Activated T-helper 2 cell treated with anti-CD3 and anti-CD28 coated beads, Interferon-gamma antibody, Interleukin-2, Interleukin-4, amounts not matched to agents 10 μg/mL and 5 μg/mL and 100 μg/mL, durations not matched to agents 14 hours and 24 hours and 36 hours (primary cell): Measurements from ENCODE around the gene RRN3. TPM values are rescaled to one million over a fixed set of nuclear protein-coding genes. Genes with fewer than 3 reads are reported as not detected.
"Not testable (repeated sequence)": the region's sequence is repeated elsewhere in the genome, so short reads cannot be mapped to it uniquely, and the experiment has no call there.

Experiments
- DNase-seq: peaks from one replicate; pipeline ENCODE4 v3.0.0; 2021; ENCODE audit warnings: low spot score
- H3K27ac Mint-ChIP-seq: one replicate; pipeline ENCODE4 v1.8.0; 2021; ENCODE audit warnings: mixed read lengths
- H3K27me3 Mint-ChIP-seq: one replicate; pipeline ENCODE4 v1.8.0; 2021; ENCODE audit warnings: low read depth, mixed read lengths
- H3K36me3 Mint-ChIP-seq: one replicate; pipeline ENCODE4 v1.8.0; 2021; ENCODE audit warnings: low read depth, mixed read lengths
- H3K4me1 Mint-ChIP-seq: one replicate; pipeline ENCODE4 v1.8.0; 2021; ENCODE audit warnings: low read depth, mixed read lengths
- H3K4me3 Mint-ChIP-seq: one replicate; pipeline ENCODE4 v1.8.0; 2021; ENCODE audit warnings: low read depth, mild to moderate bottlenecking, moderate library complexity, mixed read lengths
- H3K9me3 Mint-ChIP-seq: one replicate; pipeline ENCODE4 v1.8.0; 2021; ENCODE audit warnings: mixed read lengths
- intact Hi-C: fragments of 100-400 bp; cut with micrococcal nuclease; formaldehyde crosslinking; loops from one replicate; pipeline ENCODE4 v1.15.1; 2023
- total RNA-seq: library from RNA; stranded (reverse); gene quantifications from 2 replicates; pipeline ENCODE4 v1.2.3, GENCODE V29; 2022

The RRN3 gene
- total RNA-seq, 1 donor from 2014 or later = 37.5 TPM

GRCh38 chr16:15035163-15035729 lies 58.8 kb downstream of the RRN3 start:
- H3K4me1 Mint-ChIP-seq = peaks cover 4% of the 10 kb centered on the region
- H3K4me3 Mint-ChIP-seq = no peak overlapping the region
- no peaks in the 10 kb centered on the region for H3K9me3 Mint-ChIP-seq
- H3K27ac Mint-ChIP-seq = no peak overlapping the region
- DNase-seq = no peak
- peaks cover 76% of the 10 kb centered on the region for H3K36me3 Mint-ChIP-seq
- H3K27me3 Mint-ChIP-seq = no peaks in the 10 kb centered on the region
- intact Hi-C loops = no loop called here

- intact Hi-C loops = no loop called here
- H3K4me3 Mint-ChIP-seq = no peak overlapping the region
- H3K27ac Mint-ChIP-seq = no peak overlapping the region
- no peak for DNase-seq
- H3K4me1 Mint-ChIP-seq = peaks cover 4% of the 10 kb centered on the region
- H3K36me3 Mint-ChIP-seq = peaks cover 74% of the 10 kb centered on the region
- H3K27me3 Mint-ChIP-seq = no peaks in the 10 kb centered on the region
- H3K9me3 Mint-ChIP-seq = no peaks in the 10 kb centered on the region
Measured at GRCh38 chr16:15034266-15035162, 59.6 kb downstream of the RRN3 start.

- intact Hi-C loops = no loop called here
- no peak for DNase-seq
Measured at GRCh38 chr16:15033309-15033707, 60.8 kb downstream of the RRN3 start.

GRCh38 chr16:15032547-15033308 lies 61.3 kb downstream of the RRN3 start:
- H3K9me3 Mint-ChIP-seq = no peaks in the 10 kb centered on the region
- H3K27ac Mint-ChIP-seq = no peak overlapping the region
- H3K36me3 Mint-ChIP-seq = peaks cover 65% of the 10 kb centered on the region
- H3K4me1 Mint-ChIP-seq = peaks cover 4% of the 10 kb centered on the region
- H3K4me3 Mint-ChIP-seq = no peak overlapping the region
- no peak for DNase-seq
- intact Hi-C loops = no loop called here
- no peaks in the 10 kb centered on the region for H3K27me3 Mint-ChIP-seq

More at GRCh38 chr16:15033309-15033707, 60.8 kb downstream of the RRN3 start:
- Mint-ChIP-seq H3K4me3 (no peak overlapping the region), H3K36me3 (peaks cover 66% of the 10 kb centered on the region), H3K4me1 (peaks cover 4% of the 10 kb centered on the region), H3K27ac (no peak overlapping the region), H3K9me3 (no peaks in the 10 kb centered on the region), H3K27me3 (no peaks in the 10 kb centered on the region)

- Mint-ChIP-seq H3K27me3 (no peaks in the 10 kb centered on the region), H3K4me3 (no peak overlapping the region), H3K27ac (no peak overlapping the region), H3K9me3 (no peaks in the 10 kb centered on the region), H3K36me3 (peaks cover 58% of the 10 kb centered on the region), H3K4me1 (peaks cover 4% of the 10 kb centered on the region)
- DNase-seq = no peak
- intact Hi-C loops = no loop called here
Measured at GRCh38 chr16:15031586-15031985, 62.5 kb downstream of the RRN3 start.

- Mint-ChIP-seq H3K36me3 (peaks cover 54% of the 10 kb centered on the region), H3K4me1 (peaks cover 4% of the 10 kb centered on the region), H3K9me3 (no peaks in the 10 kb centered on the region), H3K4me3 (no peak overlapping the region), H3K27me3 (no peaks in the 10 kb centered on the region), H3K27ac (no peak overlapping the region)
- DNase-seq = no peak
- intact Hi-C loops = no loop called here
Measured at GRCh38 chr16:15031179-15031578, 62.9 kb downstream of the RRN3 start.

- intact Hi-C loops, H3K27me3 Mint-ChIP-seq, DNase-seq, H3K9me3 Mint-ChIP-seq, H3K4me1 Mint-ChIP-seq, H3K27ac Mint-ChIP-seq, H3K4me3 Mint-ChIP-seq: not testable (repeated sequence)
- H3K36me3 Mint-ChIP-seq = peaks cover 56% of the 10 kb centered on the region
Measured at GRCh38 chr16:15029749-15030148, 64.3 kb downstream of the RRN3 start.

GRCh38 chr16:15028801-15029698 lies 65.0 kb downstream of the RRN3 start:
- H3K9me3 Mint-ChIP-seq, intact Hi-C loops, DNase-seq, H3K4me1 Mint-ChIP-seq, H3K27me3 Mint-ChIP-seq, H3K4me3 Mint-ChIP-seq, H3K27ac Mint-ChIP-seq: not testable (repeated sequence)
- H3K36me3 Mint-ChIP-seq = peaks cover 54% of the 10 kb centered on the region

- peaks cover 51% of the 10 kb centered on the region for H3K36me3 Mint-ChIP-seq
- H3K4me3 Mint-ChIP-seq, H3K9me3 Mint-ChIP-seq, DNase-seq, H3K27ac Mint-ChIP-seq, H3K27me3 Mint-ChIP-seq, H3K4me1 Mint-ChIP-seq, intact Hi-C loops: not testable (repeated sequence)
Measured at GRCh38 chr16:15028345-15028715, 65.7 kb downstream of the RRN3 start.

GRCh38 chr16:15027503-15028344 lies 66.3 kb downstream of the RRN3 start:
- DNase-seq, H3K4me3 Mint-ChIP-seq, H3K27ac Mint-ChIP-seq, H3K27me3 Mint-ChIP-seq, intact Hi-C loops, H3K9me3 Mint-ChIP-seq, H3K4me1 Mint-ChIP-seq: not testable (repeated sequence)
- H3K36me3 Mint-ChIP-seq = peaks cover 52% of the 10 kb centered on the region

GRCh38 chr16:15027051-15027450 lies 67.0 kb downstream of the RRN3 start:
- H3K27me3 Mint-ChIP-seq, H3K9me3 Mint-ChIP-seq, DNase-seq, H3K4me3 Mint-ChIP-seq, intact Hi-C loops, H3K4me1 Mint-ChIP-seq, H3K27ac Mint-ChIP-seq: not testable (repeated sequence)
- H3K36me3 Mint-ChIP-seq = peaks cover 52% of the 10 kb centered on the region
